Nucleus accumbens (tissue), 56 donors: ENCODE data around the gene TATDN2.
A peak's percentile ranks its signal among the peaks of the same experiment; 100 is the strongest.
"Not testable (repeated sequence)": the region's sequence is repeated elsewhere in the genome, so short reads cannot be mapped to it uniquely, and the experiment has no call there.

Experiments used
- DNase-seq, 56 donors: peaks; one replicate each; lab custom pipeline; 2025; lab: John Stamatoyannopoulos, UW

TATDN2 gene

DNA sequence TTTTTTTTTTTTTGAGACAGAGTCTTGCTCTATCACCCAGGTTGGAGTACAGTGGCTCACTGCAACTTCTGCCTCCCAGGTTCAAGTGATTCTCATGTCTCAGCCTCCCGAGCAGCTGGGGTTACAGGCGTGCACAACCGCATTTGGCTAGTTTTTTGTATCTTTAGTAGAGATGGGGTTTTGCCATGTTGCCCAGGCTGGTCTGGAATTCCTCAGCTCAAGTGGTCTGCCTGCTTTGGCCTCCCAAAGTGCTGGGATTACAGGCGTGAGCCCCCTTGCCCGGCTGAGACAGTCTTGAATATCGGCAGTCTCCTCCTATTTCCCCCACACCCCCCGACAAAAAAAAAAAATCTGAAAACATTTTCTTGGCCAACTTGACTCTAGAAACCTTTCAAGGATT is 18.7 kb downstream of the TATDN2 start:
- DNase-seq = not testable (repeated sequence)

DNA sequence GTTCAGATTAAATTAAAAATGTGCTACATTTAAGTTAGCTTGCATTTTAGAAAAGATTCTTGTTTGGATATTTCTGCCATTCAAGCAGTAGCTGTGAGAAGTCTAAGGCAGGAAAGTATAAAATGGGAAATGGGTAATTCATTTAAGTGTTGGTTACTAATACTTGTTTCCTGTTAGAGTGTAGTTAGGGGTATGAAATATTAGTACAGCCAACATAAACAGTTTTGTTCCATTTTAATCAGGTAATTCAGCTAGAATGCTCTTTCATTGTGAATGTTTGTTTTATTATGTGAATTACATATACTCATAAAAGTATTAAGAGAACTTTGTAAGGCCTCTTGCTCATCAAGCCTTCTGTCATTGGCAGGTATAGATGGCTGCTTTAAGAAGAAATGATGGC is 19.9 kb downstream of the TATDN2 start:
- no peak for DNase-seq

- DNase-seq = no peak
Observed at GRCh38 chr3:10268930-10269329, 20.7 kb downstream of the TATDN2 start.

DNA sequence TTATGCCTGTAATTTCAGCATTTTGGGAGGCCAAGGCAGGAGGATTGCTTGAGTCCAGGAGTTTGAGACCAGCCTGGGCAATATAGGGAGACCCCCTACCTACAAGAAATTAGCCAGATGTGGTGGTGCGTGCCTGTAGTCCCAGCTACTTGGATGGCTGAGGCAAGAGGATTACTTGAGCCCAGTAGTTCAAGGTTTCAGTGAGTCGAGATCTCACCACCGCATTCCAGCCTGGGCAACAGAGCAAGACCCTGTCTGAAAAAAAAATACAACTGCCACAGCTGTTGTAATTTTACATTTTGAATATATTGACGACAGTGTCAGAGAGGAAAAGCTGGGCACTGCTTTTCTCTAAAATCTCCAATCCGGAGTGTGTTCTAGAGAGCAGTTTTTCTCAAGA is 21.2 kb downstream of the TATDN2 start:
- no peak for DNase-seq

- DNase-seq = not testable (repeated sequence)
Observed at GRCh38 chr3:10272476-10272875, 24.2 kb downstream of the TATDN2 start.

- DNase-seq = no peak
Observed at GRCh38 chr3:10272977-10273376, 24.7 kb downstream of the TATDN2 start.

DNA sequence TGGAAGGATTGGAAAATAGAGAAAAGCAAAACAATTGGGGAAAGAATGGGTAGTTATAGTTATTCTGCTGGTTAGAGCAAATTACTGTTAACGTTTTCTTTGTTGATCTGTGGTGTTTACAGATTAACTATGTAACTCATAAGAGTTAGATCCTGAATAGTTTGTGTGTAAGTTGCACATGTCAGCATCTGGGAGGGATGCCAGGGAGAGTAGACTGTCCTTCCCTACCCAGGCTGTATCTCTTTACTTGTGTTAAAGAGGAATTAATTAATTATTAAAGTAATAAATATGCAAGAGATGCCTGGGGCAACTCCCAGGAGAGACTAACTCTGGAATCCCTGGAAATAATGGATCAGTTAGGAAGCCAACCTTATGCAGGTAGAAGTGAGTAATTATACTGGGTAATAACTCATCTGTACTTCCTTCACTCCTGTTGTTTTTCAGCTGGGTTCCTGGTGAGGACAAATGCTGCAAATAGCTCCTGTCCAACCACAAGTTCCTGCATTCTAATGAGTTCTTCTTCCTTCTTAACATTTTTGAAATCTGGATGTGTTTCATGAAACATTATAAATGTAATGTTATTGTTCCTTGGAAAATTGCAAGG is 25.5 kb downstream of the TATDN2 start:
- no peak for DNase-seq

GRCh38 chr3:10274601-10275000 is 26.3 kb downstream of the TATDN2 start:
- DNase-seq = no peak

DNA sequence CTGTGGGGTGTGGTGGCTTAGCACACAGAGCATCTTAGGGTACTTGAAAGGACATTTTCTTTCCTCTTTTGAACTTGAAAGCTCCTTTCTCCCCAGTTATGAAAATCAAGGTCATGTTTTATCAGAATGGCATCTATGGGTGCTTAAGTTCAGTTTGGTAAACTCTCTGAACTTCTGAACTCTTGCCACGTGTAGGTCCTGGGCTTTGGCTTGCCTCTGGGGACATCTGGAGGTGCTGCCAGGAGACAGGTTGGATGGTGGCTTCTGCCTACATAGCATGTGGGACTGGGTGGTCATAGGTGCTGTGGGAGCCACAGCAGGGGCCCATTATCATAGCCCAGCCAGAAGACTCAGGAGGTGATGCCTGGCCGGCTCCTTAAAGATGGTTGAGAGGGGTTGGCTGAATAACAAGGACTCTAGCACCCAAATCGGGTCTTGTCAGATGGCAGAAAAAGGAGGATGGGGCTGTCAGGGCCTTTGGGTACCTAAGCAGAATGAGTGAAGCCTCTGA is 28.9 kb downstream of the TATDN2 start:
- DNase-seq = no peak

- DNase-seq = no peak
Observed at GRCh38 chr3:10278501-10278900, 30.2 kb downstream of the TATDN2 start.

GRCh38 chr3:10279384-10280176 is 31.3 kb downstream of the TATDN2 start:
- DNase-seq = no peak

DNA sequence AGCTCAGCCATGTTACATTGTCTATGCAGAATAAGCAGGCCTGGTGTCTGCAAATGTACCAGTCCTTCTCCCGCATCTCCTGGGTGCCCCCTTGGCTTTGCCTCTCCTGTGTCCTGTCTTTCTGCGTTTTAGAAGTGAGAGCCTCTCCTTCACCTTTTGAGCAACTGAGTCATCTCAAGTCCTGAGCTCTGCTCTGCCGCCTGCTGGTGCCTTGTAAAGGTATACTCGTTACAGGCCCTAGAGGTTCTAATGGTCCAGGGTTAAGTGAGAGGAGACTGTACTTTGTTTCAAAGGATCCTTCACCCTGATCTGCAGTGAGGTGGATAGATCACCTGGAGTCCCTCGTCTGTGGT is 31.9 kb downstream of the TATDN2 start:
- DNase-seq = no peak

DNA sequence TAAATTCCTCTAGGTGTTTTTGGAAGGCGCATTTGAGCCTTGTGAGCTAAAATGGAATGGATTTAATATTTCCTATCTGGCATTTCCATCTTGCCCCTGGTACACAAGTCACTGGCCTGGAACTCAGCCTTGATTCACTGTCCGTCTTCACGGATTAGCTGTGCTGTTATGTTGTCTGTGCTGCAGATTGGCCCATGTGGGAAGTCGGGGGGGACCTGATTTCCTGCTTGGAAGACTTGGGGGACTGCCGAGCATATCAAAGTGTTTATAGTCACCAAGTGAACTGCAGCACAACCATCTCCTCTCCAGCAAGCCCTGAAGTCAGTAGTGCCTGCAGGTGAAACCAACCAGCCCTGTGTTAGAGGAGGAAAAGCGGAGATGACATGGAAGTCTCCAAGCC is 32.3 kb downstream of the TATDN2 start:
- no peak for DNase-seq

DNA sequence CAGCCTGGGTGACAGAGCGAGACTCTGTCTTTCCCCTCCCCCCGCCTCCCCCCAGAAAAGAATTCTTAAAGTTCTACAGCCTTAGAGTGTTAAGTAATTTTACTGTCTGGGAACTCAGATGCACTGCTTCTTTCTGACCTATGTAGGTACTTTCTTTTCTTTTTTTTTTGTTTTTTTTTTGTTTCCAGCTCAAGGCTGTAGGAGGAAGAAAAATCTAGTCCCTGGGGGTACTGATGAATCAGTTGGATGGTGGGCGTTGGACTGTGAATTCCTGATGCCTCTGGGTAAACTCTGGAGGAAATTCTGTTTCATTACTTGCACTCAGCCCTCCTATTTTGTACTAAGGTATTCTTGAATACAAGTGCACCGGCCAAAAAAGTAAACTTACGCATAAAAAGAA is 33.7 kb downstream of the TATDN2 start:
- DNase-seq = peak in 3 of 56 donors; percentile 10 to 39 (median 14)

- DNase-seq = peak in 13 of 56 donors; percentile 5 to 65 (median 34)
Observed at GRCh38 chr3:10283638-10284037, 35.4 kb downstream of the TATDN2 start.

- no peak for DNase-seq
Observed at GRCh38 chr3:10284496-10284895, 36.2 kb downstream of the TATDN2 start.

DNA sequence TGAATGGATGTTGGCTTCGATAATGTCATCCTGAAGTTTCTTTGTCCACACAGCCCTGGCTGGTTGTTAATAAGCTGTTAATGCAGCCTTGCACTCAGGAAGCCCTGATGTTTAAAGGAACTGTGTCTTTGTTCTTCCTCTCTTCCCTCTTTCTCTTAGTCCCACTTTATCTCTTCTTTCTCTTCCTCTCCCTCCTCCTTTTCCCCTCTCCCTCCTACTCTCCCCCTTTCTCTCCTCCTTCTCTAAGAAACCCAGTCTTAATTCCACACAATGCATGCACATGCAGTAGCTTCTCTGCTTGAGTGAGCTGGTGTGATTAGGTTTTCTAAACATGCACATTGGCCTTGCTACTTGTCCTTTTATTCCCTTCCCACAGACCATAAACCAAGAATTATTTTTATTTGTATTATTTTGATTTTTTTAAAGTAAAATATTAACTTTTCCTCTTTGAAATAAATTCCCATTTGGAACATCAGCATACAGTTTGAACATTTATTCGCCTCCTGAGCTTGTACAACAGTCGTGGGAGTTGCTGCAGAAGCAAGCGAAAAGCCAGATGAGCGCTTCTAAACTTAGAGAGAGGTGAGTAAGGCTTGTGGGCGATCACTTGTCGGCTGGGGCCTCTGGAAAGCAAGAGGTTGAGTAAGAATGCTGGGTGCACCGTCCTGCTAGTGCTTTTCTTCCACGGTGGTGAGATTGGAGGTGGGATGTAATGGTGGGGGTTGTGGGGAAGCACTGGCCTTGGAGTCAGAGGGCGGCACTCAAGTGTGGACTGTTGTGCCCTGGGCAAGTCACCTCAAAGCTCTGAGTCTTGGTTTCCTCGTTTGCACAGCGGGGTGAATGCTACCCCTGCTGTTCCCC is 37.2 kb downstream of the TATDN2 start:
- DNase-seq = peak in 27 of 56 donors; percentile 12 to 83 (median 53)

DNA sequence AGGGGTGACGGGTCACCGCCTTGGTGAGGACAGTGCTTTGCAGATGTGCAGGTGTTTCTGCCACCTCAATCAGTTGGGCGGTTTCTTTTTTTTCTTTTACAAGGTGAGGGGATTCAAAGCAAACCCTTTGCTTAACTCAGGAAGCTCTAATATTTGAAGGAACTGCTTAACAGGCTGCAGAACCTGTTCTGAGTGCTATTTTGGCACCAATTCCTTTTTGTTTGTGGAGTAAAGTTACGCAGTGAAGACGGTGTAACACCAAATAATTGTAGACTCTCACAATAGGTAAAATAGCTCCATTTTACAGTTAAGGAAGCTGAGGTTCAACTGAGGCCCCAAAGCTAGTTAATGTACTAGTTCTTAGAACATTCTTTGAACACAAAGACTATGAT is 37.9 kb downstream of the TATDN2 start:
- no peak for DNase-seq

- DNase-seq = peak in 16 of 56 donors; percentile 2 to 79 (median 37)
Observed at GRCh38 chr3:10286596-10287295, 38.5 kb downstream of the TATDN2 start.

DNA sequence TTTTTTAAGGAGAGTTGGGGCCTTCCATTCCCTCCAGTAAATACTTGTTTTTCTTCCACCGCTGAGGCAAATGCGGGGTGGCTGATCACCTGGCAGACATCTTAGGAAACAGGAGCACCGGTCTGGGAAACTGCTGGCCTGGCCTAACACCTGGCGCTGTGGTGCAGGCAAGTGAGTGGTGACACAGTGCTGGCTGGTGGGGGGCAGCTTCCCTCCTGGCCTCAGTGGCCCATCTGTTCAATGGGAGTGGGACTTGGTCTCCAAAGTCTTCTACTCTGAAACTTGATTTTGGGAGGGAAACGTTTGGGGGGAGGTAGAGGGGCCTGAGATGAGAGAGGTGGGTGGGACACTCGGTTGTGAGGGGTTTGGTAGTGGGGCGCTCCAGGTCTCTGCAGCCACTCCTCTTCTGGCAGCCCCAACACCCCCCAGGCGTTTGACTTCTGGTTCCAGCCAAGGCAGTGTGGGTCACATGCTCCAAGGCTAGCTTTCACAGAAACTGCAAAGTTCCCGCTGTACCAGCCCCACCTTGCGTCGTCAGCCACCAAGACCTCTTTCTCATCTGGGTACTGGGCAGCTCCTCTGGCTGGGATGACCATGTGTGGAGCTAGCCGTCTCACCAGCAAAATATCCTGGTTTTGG is 39.8 kb downstream of the TATDN2 start:
- no peak for DNase-seq
